HepG2 (cell line): ENCODE data around the gene PRDX2. TPM values are rescaled to one million over a fixed set of nuclear protein-coding genes. Genes with fewer than 3 reads are reported as not detected.

Experiments
- ARID4A ChIP-seq: sonication (generic); formaldehyde crosslinking; IDR thresholded peaks from 2 replicates; pipeline ENCODE4 v1.5.0; 2020; ENCODE audit warnings: mild to moderate bottlenecking, missing genetic modification reagents, borderline replicate concordance
- CEBPG ChIP-seq: IDR thresholded peaks from 2 replicates; pipeline ENCODE4 v1.6.1; 2016
- CHD2 ChIP-seq: IDR thresholded peaks from 2 replicates; pipeline ENCODE4 v1.6.1; 2011; ENCODE audit warnings: low read depth, low read length, improper control_type of control experiment
- KLF9 ChIP-seq: IDR thresholded peaks from 2 replicates; pipeline ENCODE4 v1.6.1; 2016; ENCODE audit warnings: low read depth
- MTF2 ChIP-seq: sonication (generic); formaldehyde crosslinking; IDR thresholded peaks from 2 replicates; pipeline ENCODE4 v1.5.0; 2020; ENCODE audit warnings: missing genetic modification reagents, borderline replicate concordance
- NONO ChIP-seq, 2 experiments: fragments of 450-650 bp in 1 of 2; sonication (generic) in 1 of 2; formaldehyde crosslinking in 1 of 2; IDR thresholded peaks in 1 of 2; conservative IDR thresholded peaks in 1 of 2; 2 replicates each; pipeline versions ENCODE4 v1.6.1 to v1.8.0; 2017 to 2022; ENCODE audit warnings: mild to moderate bottlenecking in 1 of 2, missing genetic modification reagents in 1 of 2, moderate library complexity in 1 of 2
- NRL ChIP-seq: sonication (generic); formaldehyde crosslinking; IDR thresholded peaks from 2 replicates; pipeline ENCODE4 v1.5.0; 2020; ENCODE audit warnings: missing genetic modification reagents, mild to moderate bottlenecking, moderate library complexity, borderline replicate concordance
- PITX1 ChIP-seq: sonication (generic); formaldehyde crosslinking; IDR thresholded peaks from 2 replicates; pipeline ENCODE4 v1.5.1; 2020; ENCODE audit warnings: mild to moderate bottlenecking, missing genetic modification reagents
- SOX13 ChIP-seq, 3 experiments: fragments of 450-650 bp in 1 of 3; sonication (generic) in 1 of 3; formaldehyde crosslinking in 1 of 3; IDR thresholded peaks in 2 of 3; conservative IDR thresholded peaks in 1 of 3; 2 replicates each; pipeline versions ENCODE4 v1.5.0 to v1.6.1; 2016 to 2020; ENCODE audit warnings: antibody characterized with exemption in 1 of 3, mild to moderate bottlenecking in 1 of 3, missing compliant biosample characterization in 1 of 3, missing genetic modification reagents in 1 of 3, moderate library complexity in 1 of 3
- SPEN ChIP-seq: sonication (generic); formaldehyde crosslinking; IDR thresholded peaks from 2 replicates; pipeline ENCODE4 v1.5.1; 2020; ENCODE audit warnings: low read depth, mild to moderate bottlenecking, missing genetic modification reagents
- TOE1 ChIP-seq: sonication (generic); formaldehyde crosslinking; IDR thresholded peaks from 2 replicates; pipeline ENCODE4 v1.4.0; 2020; ENCODE audit warnings: mild to moderate bottlenecking, missing genetic modification reagents
- ZNF431 ChIP-seq: sonication (generic); formaldehyde crosslinking; IDR thresholded peaks from 2 replicates; pipeline ENCODE4 v1.9.0; 2022; ENCODE audit warnings: missing genetic modification reagents, low read depth, mild to moderate bottlenecking, borderline replicate concordance
- ZNF614 ChIP-seq: IDR thresholded peaks from 2 replicates; pipeline ENCODE4 v1.6.1; 2018; ENCODE audit warnings: missing biosample characterization, missing genetic modification reagents, inconsistent platforms, borderline replicate concordance
- ZNF703 ChIP-seq: sonication (generic); formaldehyde crosslinking; IDR thresholded peaks from 2 replicates; pipeline ENCODE4 v1.5.1; 2020; ENCODE audit warnings: missing genetic modification reagents, mild to moderate bottlenecking, moderate library complexity, borderline replicate concordance
- ZNF737 ChIP-seq: sonication (generic); formaldehyde crosslinking; IDR thresholded peaks from 2 replicates; pipeline ENCODE4 v1.5.0; 2020; ENCODE audit warnings: missing genetic modification reagents, mild to moderate bottlenecking, borderline replicate concordance
- ZNF775 ChIP-seq: sonication (generic); formaldehyde crosslinking; IDR thresholded peaks from 2 replicates; pipeline ENCODE4 v1.4.0; 2020; ENCODE audit warnings: missing genetic modification reagents, mild to moderate bottlenecking, moderate library complexity, borderline replicate concordance
- polyA plus RNA-seq, 8 experiments: library from polyadenylated mRNA; depleted of rRNA in 3 of 8; stranded (reverse) in 7 of 8; unstranded in 1 of 8; fragments of >200 nt; fragmentation: Illumina TruSeq in 4 of 8; extraction: Trizol in 4 of 8; gene quantifications; 2 replicates each; pipeline versions ENCODE4 v1.2.1 to v1.2.3, GENCODE V29; 2011 to 2016; ENCODE audit warnings: low read depth in 4 of 8, missing spikeins in 1 of 8, mixed read lengths in 1 of 8; ENCODE audit not compliant: insufficient read depth in 1 of 8
- total RNA-seq, 5 experiments: library from RNA; depleted of rRNA; stranded (reverse); fragments of >200 nt; fragmentation: Illumina TruSeq; extraction: Trizol; gene quantifications; 2 replicates each; pipeline ENCODE4 v1.2.3, GENCODE V29; 2016; ENCODE audit warnings: low read depth in 1 of 5
- TF ChIP-seq, protein P1 (sequence below): sonication (generic); formaldehyde crosslinking; IDR thresholded peaks from 2 replicates; pipeline ENCODE4 v1.4.0; 2020; ENCODE audit warnings: mild to moderate bottlenecking, missing genetic modification reagents
- TF ChIP-seq, protein P2 (sequence below): sonication (generic); formaldehyde crosslinking; IDR thresholded peaks from 2 replicates; pipeline ENCODE4 v1.4.0; 2020; ENCODE audit warnings: missing genetic modification reagents
- TF ChIP-seq, protein P3 (sequence below): sonication (generic); formaldehyde crosslinking; IDR thresholded peaks from 2 replicates; pipeline ENCODE4 v1.5.0; 2020; ENCODE audit warnings: mild to moderate bottlenecking, missing genetic modification reagents

PRDX2 gene
- total and polyA plus RNA-seq, 2 of the 13 experiments (the other 11 are each of a cell fraction or from before 2014, with no cell fraction given): 218 to 381 TPM

GRCh38 chr19:12777217-12778016, 24.2 kb downstream of the PRDX2 start (continued):
- TF ChIP-seq, protein P1, sequence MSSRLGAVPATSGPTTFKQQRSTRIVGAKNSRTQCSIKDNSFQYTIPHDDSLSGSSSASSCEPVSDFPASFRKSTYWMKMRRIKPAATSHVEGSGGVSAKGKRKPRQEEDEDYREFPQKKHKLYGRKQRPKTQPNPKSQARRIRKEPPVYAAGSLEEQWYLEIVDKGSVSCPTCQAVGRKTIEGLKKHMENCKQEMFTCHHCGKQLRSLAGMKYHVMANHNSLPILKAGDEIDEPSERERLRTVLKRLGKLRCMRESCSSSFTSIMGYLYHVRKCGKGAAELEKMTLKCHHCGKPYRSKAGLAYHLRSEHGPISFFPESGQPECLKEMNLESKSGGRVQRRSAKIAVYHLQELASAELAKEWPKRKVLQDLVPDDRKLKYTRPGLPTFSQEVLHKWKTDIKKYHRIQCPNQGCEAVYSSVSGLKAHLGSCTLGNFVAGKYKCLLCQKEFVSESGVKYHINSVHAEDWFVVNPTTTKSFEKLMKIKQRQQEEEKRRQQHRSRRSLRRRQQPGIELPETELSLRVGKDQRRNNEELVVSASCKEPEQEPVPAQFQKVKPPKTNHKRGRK (CRISPR knock-in tag): no peak
- TF ChIP-seq KLF9 (CRISPR knock-in tag): no peak
- TF ChIP-seq, protein P2, sequence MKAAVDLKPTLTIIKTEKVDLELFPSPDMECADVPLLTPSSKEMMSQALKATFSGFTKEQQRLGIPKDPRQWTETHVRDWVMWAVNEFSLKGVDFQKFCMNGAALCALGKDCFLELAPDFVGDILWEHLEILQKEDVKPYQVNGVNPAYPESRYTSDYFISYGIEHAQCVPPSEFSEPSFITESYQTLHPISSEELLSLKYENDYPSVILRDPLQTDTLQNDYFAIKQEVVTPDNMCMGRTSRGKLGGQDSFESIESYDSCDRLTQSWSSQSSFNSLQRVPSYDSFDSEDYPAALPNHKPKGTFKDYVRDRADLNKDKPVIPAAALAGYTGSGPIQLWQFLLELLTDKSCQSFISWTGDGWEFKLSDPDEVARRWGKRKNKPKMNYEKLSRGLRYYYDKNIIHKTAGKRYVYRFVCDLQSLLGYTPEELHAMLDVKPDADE (CRISPR knock-in tag): no peak
- TF ChIP-seq CEBPG (CRISPR knock-in tag): no peak
- no peak for TF ChIP-seq ZNF614 (CRISPR knock-in tag)
- no peak for TF ChIP-seq NONO (IDR thresholded peaks at IDR 0.05)
- TF ChIP-seq NONO (CRISPR knock-in tag; conservative IDR thresholded peaks at IDR 0.05): no peak
- TF ChIP-seq, protein P3, sequence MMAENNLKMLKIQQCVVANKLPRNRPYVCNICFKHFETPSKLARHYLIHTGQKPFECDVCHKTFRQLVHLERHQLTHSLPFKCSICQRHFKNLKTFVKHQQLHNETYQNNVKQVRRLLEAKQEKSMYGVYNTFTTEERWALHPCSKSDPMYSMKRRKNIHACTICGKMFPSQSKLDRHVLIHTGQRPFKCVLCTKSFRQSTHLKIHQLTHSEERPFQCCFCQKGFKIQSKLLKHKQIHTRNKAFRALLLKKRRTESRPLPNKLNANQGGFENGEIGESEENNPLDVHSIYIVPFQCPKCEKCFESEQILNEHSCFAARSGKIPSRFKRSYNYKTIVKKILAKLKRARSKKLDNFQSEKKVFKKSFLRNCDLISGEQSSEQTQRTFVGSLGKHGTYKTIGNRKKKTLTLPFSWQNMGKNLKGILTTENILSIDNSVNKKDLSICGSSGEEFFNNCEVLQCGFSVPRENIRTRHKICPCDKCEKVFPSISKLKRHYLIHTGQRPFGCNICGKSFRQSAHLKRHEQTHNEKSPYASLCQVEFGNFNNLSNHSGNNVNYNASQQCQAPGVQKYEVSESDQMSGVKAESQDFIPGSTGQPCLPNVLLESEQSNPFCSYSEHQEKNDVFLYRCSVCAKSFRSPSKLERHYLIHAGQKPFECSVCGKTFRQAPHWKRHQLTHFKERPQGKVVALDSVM (CRISPR knock-in tag): peak; percentile 29; the same call in 1 of the 2 replicates
- TF ChIP-seq SPEN (CRISPR knock-in tag): no peak
- no peak for TF ChIP-seq ZNF737
- no peak for TF ChIP-seq PITX1 (CRISPR knock-in tag)
- TF ChIP-seq CHD2: no peak
- TF ChIP-seq TOE1 (CRISPR knock-in tag): no peak
- TF ChIP-seq NRL (CRISPR knock-in tag): no peak
- no peak for TF ChIP-seq ZNF431 (CRISPR knock-in tag)
- no peak for TF ChIP-seq ZNF703 (CRISPR knock-in tag)
- TF ChIP-seq MTF2 (CRISPR knock-in tag): no peak
- no peak for TF ChIP-seq ZNF775 (CRISPR knock-in tag)
- TF ChIP-seq SOX13 (IDR thresholded peaks at IDR 0.05): no peak
- no peak for TF ChIP-seq SOX13 (CRISPR knock-in tag; conservative IDR thresholded peaks at IDR 0.05 in 1 of 2, IDR thresholded peaks at IDR 0.05 in 1 of 2)
- TF ChIP-seq ARID4A (CRISPR knock-in tag): no peak
